SU-DHL-6 (cell line): ENCODE results near the gene LRRC63.
A peak's percentile ranks its signal among the peaks of the same experiment; 100 is the strongest.

Experiments used
- H2AFZ ChIP-seq: fragments of 200-600 bp; sonication (generic); 2 replicates; pipeline ENCODE4 v1.6.1; 2014; ENCODE audit warnings: low read depth, mild to moderate bottlenecking, moderate library complexity, mixed read lengths, antibody characterized with exemption, low read length; ENCODE audit not compliant: severe bottlenecking
- H3F3A ChIP-seq: fragments of 200-600 bp; shearing (Covaris generic); 2 replicates; pipeline ENCODE4 v1.6.0; 2016; ENCODE audit warnings: antibody characterized with exemption, mild to moderate bottlenecking; ENCODE audit not compliant: insufficient read depth
- H3K27ac ChIP-seq: fragments of 200-600 bp; sonication (generic); 2 replicates; pipeline ENCODE4 v1.5.1; 2016; ENCODE audit warnings: low read depth, mild to moderate bottlenecking, low read length, moderate library complexity, mixed read lengths
- H3K27me3 ChIP-seq: fragments of 200-600 bp; sonication (generic), shearing (Covaris generic); 2 replicates; pipeline ENCODE4 v1.6.0; 2014; ENCODE audit warnings: mild to moderate bottlenecking, low read length
- H3K36me3 ChIP-seq: fragments of 200-600 bp; sonication (generic); 2 replicates; pipeline ENCODE4 v1.6.1; 2014; ENCODE audit warnings: mild to moderate bottlenecking, low read length, mixed read lengths
- H3K4me2 ChIP-seq: fragments of 300-600, 200-600 bp; shearing (Covaris generic), sonication (generic); 2 replicates; pipeline ENCODE4 v1.6.0; 2014; ENCODE audit warnings: low read length, low read depth, mild to moderate bottlenecking; ENCODE audit not compliant: poor library complexity, severe bottlenecking
- H3K4me3 ChIP-seq: fragments of 200-600 bp; sonication (generic); 2 replicates; pipeline ENCODE4 v1.5.1; 2014; ENCODE audit warnings: antibody characterized with exemption, low read length, mild to moderate bottlenecking, mixed read lengths; ENCODE audit not compliant: insufficient read depth, poor library complexity, severe bottlenecking
- H3K79me2 ChIP-seq: fragments of 200-600 bp; sonication (generic); 2 replicates; pipeline ENCODE4 v1.6.1; 2014; ENCODE audit warnings: mild to moderate bottlenecking, low read length, moderate library complexity; ENCODE audit not compliant: insufficient read depth
- H3K9ac ChIP-seq: fragments of 200-600 bp; sonication (generic); 2 replicates; pipeline ENCODE4 v1.7.0; 2014; ENCODE audit warnings: mild to moderate bottlenecking, low read length
- H3K9me2 ChIP-seq: fragments of 200-600 bp; sonication (generic); replicated peaks from 2 replicates; pipeline ENCODE4 v1.6.1; 2014; ENCODE audit warnings: low read length; ENCODE audit not compliant: insufficient read depth
- H3K9me3 ChIP-seq: fragments of 200-600 bp; sonication (generic); 2 replicates; pipeline ENCODE4 v1.6.1; 2014; ENCODE audit warnings: low read length, mixed read lengths; ENCODE audit not compliant: insufficient read depth
- H4K20me1 ChIP-seq: fragments of 200-600 bp; sonication (generic); 2 replicates; pipeline ENCODE4 v1.6.1; 2014; ENCODE audit warnings: low read depth, mild to moderate bottlenecking, antibody characterized with exemption, low read length, moderate library complexity, mixed read lengths
- EZH2phosphoT487 ChIP-seq: fragments of 200-600 bp; sonication (generic), shearing (Covaris generic); conservative IDR thresholded peaks from 2 replicates; pipeline ENCODE4 v1.6.1; 2018; ENCODE audit warnings: mild to moderate bottlenecking, antibody characterized with exemption, low read length, moderate library complexity, mixed read lengths
- TF ChIP-seq, protein P1 (sequence below): fragments of 200-600 bp; sonication (generic); IDR thresholded peaks from one replicate; pipeline ENCODE4 v1.5.1; 2017; ENCODE audit warnings: antibody characterized with exemption, mild to moderate bottlenecking, low read length, moderate library complexity; ENCODE audit not compliant: insufficient read depth, poor library complexity, severe bottlenecking

The LRRC63 gene

DNA sequence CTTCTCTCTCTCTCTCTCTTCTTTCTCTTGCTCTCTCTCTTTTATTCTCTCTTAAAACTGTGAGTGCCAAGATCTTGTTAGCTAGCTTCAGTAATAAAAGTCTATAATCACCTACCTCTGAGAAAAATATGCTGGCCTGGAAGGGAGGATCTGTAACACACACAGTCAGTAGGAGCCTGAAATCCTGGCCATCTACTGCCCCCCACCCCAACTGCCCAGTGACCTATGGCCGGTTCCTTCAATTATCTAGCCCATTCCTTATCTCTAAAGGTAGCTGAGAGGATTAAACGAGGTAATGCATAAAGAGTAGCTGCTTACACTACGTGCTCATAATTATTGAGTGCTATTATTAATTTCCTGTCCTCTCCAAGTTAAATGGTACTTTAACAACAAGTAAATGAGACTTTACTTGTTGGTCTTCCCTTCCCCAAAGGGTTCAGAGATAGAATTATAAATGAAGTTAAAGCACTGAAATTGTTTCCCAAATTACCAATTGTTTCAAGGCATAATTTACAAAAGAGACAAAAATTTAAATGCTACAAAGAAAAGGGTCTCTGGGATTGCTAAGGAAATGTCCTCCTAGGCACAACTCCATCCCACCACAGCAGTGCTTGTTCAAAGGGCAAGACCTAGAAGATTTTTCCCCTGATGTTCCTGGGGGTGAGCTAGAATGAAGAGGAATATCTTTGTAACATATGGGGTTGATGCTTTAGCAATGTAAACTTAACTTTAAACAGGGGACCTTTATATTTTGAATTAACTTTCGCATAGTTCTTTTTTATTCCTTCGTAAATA is 31.6 kb upstream of the LRRC63 start:
- peak overlapping the region; percentile 95 for H3K4me3 ChIP-seq
- no peaks in the 10 kb centered on the region for H3K27me3 ChIP-seq
- H3K9ac ChIP-seq, result peak overlapping the region; percentile 90
- H3K27ac ChIP-seq, result peak overlapping the region; percentile 99
- peaks cover 78% of the 10 kb centered on the region for H3K79me2 ChIP-seq
- H3K9me2 ChIP-seq, result no peaks in the 10 kb centered on the region
- peaks cover 91% of the 10 kb centered on the region for H3F3A ChIP-seq
- peak overlapping the region; percentile 98 for H3K4me2 ChIP-seq
- H3K9me3 ChIP-seq, result no peaks in the 10 kb centered on the region
- TF ChIP-seq, protein P1, sequence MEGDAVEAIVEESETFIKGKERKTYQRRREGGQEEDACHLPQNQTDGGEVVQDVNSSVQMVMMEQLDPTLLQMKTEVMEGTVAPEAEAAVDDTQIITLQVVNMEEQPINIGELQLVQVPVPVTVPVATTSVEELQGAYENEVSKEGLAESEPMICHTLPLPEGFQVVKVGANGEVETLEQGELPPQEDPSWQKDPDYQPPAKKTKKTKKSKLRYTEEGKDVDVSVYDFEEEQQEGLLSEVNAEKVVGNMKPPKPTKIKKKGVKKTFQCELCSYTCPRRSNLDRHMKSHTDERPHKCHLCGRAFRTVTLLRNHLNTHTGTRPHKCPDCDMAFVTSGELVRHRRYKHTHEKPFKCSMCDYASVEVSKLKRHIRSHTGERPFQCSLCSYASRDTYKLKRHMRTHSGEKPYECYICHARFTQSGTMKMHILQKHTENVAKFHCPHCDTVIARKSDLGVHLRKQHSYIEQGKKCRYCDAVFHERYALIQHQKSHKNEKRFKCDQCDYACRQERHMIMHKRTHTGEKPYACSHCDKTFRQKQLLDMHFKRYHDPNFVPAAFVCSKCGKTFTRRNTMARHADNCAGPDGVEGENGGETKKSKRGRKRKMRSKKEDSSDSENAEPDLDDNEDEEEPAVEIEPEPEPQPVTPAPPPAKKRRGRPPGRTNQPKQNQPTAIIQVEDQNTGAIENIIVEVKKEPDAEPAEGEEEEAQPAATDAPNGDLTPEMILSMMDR, result no peak
- no peak for TF ChIP-seq EZH2phosphoT487
- H3K36me3 ChIP-seq, result peaks cover 36% of the 10 kb centered on the region
- H2AFZ ChIP-seq, result no peak overlapping the region
- peaks cover 38% of the 10 kb centered on the region for H4K20me1 ChIP-seq

DNA sequence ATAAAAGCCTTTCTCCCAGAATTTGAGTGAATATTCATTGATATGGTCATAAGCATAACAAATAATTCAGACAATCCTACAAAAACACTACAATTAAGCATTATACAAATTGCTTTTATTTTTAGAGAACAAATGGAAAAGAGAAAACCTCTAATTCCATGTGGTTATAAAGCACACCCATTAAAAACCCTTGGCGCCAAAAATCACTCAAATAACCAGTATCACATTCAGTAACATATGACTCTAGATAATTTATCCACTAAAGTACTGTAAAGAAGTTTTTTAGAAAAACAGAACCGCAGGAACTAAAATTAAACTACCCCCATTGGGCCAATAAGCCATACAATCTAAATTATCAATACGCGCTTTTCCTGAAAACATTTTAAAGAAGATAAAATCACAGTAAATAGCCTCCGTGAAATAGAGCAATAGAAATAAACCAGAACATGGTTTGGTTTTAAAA is 30.3 kb upstream of the LRRC63 start:
- H3K4me3 ChIP-seq, result peak overlapping the region; percentile 95
- peaks cover 79% of the 10 kb centered on the region for H3F3A ChIP-seq
- H3K9me3 ChIP-seq, result no peaks in the 10 kb centered on the region
- peaks cover 25% of the 10 kb centered on the region for H4K20me1 ChIP-seq
- TF ChIP-seq, protein P1, result no peak
- no peak for TF ChIP-seq EZH2phosphoT487
- H3K9me2 ChIP-seq, result no peaks in the 10 kb centered on the region
- H3K27me3 ChIP-seq, result no peaks in the 10 kb centered on the region
- peaks cover 66% of the 10 kb centered on the region for H3K79me2 ChIP-seq
- peaks cover 33% of the 10 kb centered on the region for H3K36me3 ChIP-seq
- peak overlapping the region; percentile 99 for H3K27ac ChIP-seq
- H2AFZ ChIP-seq, result no peak overlapping the region
- H3K9ac ChIP-seq, result peak overlapping the region; percentile 90
- H3K4me2 ChIP-seq, result peak overlapping the region; percentile 98

DNA sequence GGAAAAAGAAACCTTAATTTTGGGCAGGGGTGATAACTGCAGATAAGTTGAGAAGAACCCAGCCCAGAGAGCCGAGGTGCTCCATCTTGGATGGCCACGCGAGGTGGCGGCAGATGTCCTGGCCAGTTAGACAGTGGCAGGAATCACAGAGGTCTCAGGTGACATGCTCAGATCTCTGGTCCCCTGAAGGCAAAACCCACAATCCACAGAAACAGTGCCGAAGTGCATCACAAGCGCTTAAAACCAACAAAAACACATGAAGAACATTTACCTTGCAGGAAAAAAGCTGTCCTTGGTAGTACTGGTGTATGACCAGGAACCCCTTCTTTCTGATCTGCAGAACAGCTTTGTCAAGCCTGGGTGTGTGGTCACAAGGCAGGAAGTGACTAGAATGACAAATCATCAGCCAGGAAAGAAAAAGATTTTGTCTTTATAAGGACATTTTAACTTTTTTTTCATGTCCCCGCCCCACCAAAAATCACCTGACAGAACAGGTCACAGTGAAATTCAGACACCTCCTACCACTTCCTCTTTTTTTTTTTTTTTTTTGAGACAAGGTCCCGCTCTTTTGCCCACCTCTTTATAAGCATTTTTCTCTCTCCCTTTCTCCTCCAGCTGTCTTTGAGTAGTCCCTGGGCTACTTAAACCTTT is 29.8 kb upstream of the LRRC63 start, which contains the start of gene LCP1:
Gene LCP1 (minus strand): TSS at position 338 of the 651 bp plus-strand sequence. CDS start 22,515 bp downstream, outside the sequence.
- H3K36me3 ChIP-seq, result peaks cover 30% of the 10 kb centered on the region
- no peaks in the 10 kb centered on the region for H3K27me3 ChIP-seq
- TF ChIP-seq, protein P1, result no peak
- TF ChIP-seq EZH2phosphoT487, result no peak
- no peaks in the 10 kb centered on the region for H3K9me3 ChIP-seq
- peak within 1 kb of the TSS; percentile 98 for H3K4me2 ChIP-seq
- peak within 1 kb of the TSS; percentile 90 for H3K9ac ChIP-seq
- peaks cover 60% of the 10 kb centered on the region for H3K79me2 ChIP-seq
- no peaks in the 10 kb centered on the region for H3K9me2 ChIP-seq
- H2AFZ ChIP-seq, result peak within 1 kb of the TSS; percentile 24
- H3K4me3 ChIP-seq, result peak within 1 kb of the TSS; percentile 95
- peak within 1 kb of the TSS; percentile 99 for H3K27ac ChIP-seq
- H4K20me1 ChIP-seq, result peaks cover 23% of the 10 kb centered on the region
- peaks cover 73% of the 10 kb centered on the region for H3F3A ChIP-seq
